HCT116 (cell line): ENCODE results near the gene FAM20C.

Source experiments
- ATF3 ChIP-seq: IDR thresholded peaks from 2 replicates; pipeline ENCODE4 v1.6.1; 2012
- CTCF ChIP-seq, 3 experiments: fragments of 200-600 bp in 1 of 3; sonication (generic) in 1 of 3; IDR thresholded peaks in 2 of 3; conservative IDR thresholded peaks in 1 of 3; 2 replicates each; pipeline ENCODE4 v1.5.1; 2012 to 2017; ENCODE audit warnings: low read depth in 2 of 3, low read length in 2 of 3, antibody characterized with exemption in 1 of 3, borderline replicate concordance in 1 of 3, control low read depth in 1 of 3, mild to moderate bottlenecking in 1 of 3, mixed read lengths in 1 of 3, mixed run types in 1 of 3, moderate library complexity in 1 of 3; ENCODE audit not compliant: insufficient read depth in 1 of 3
- ELF1 ChIP-seq: IDR thresholded peaks from 2 replicates; pipeline ENCODE4 v1.6.1; 2012; ENCODE audit warnings: low read depth, borderline replicate concordance
- EZH2 ChIP-seq: fragments of 200-600 bp; sonication (generic); IDR thresholded peaks from 2 replicates; pipeline ENCODE4 v1.6.1; 2017; ENCODE audit warnings: antibody characterized with exemption, mixed run types
- EZH2phosphoT487 ChIP-seq: fragments of 200-600 bp; IDR thresholded peaks from 2 replicates; pipeline ENCODE4 v1.6.1; 2018; ENCODE audit warnings: antibody characterized with exemption, borderline replicate concordance
- JUND ChIP-seq: IDR thresholded peaks from 2 replicates; pipeline ENCODE4 v1.6.1; 2012
- MAX ChIP-seq: IDR thresholded peaks from 2 replicates; pipeline ENCODE4 v1.6.1; 2012
- POLR2A ChIP-seq: IDR thresholded peaks from 2 replicates; pipeline ENCODE4 v1.7.0; 2011; ENCODE audit warnings: borderline replicate concordance; ENCODE audit not compliant: insufficient read depth, insufficient read length; ENCODE audit errors: extremely low read depth
- RAD21 ChIP-seq: IDR thresholded peaks from 2 replicates; pipeline ENCODE4 v1.6.1; 2012; ENCODE audit warnings: low read depth, mild to moderate bottlenecking
- SIN3A ChIP-seq: IDR thresholded peaks from 2 replicates; pipeline ENCODE4 v1.6.1; 2012; ENCODE audit warnings: low read depth
- SP1 ChIP-seq: IDR thresholded peaks from 2 replicates; pipeline ENCODE4 v1.6.1; 2012; ENCODE audit warnings: low read depth
- YY1 ChIP-seq: IDR thresholded peaks from 2 replicates; pipeline ENCODE4 v1.6.1; 2011; ENCODE audit warnings: low read length, low read depth, moderate library complexity, mild to moderate bottlenecking; ENCODE audit not compliant: insufficient replicate concordance; ENCODE audit errors: extremely low read depth
- ZBTB33 ChIP-seq: IDR thresholded peaks from 2 replicates; pipeline ENCODE4 v1.6.1; 2011; ENCODE audit warnings: mild to moderate bottlenecking, low read length, moderate library complexity; ENCODE audit not compliant: insufficient replicate concordance; ENCODE audit errors: extremely low read depth
- ZNF274 ChIP-seq: fragments of 200-500 bp; sonication (Bioruptor generic); IDR thresholded peaks from 2 replicates; pipeline ENCODE4 v1.6.1; 2014; ENCODE audit warnings: mild to moderate bottlenecking, low read depth, low read length, inconsistent platforms

- TF ChIP-seq CTCF (IDR thresholded peaks at IDR 0.05 in 2 of 3, conservative IDR thresholded peaks at IDR 0.05 in 1 of 3; ENCODE audit: borderline replicate concordance in 1 of 3, insufficient read depth in 1 of 3, low read depth in 2 of 3, low read length in 2 of 3) (no peak), EZH2phosphoT487 (no peak), RAD21 (no peak), EZH2 (no peak), ATF3 (no peak), MAX (no peak), POLR2A (no peak), ZNF274 (no peak), SP1 (no peak), SIN3A (no peak), ELF1 (no peak), YY1 (no peak), ZBTB33 (no peak), JUND (no peak)
Observed at GRCh38 chr7:145863-146262, 46.5 kb upstream of the FAM20C start.
